HEK293 (cell line): Measurements from ENCODE around the gene SKA2.

Source experiments
- ATF2 ChIP-seq: fragments of 450-650 bp; formaldehyde crosslinking; IDR thresholded peaks from 2 replicates; pipeline ENCODE4 v1.5.1; 2016; ENCODE audit warnings: missing biosample characterization, missing genetic modification characterization, low read depth
- GFI1B ChIP-seq: fragments of 450-650 bp; formaldehyde crosslinking; IDR thresholded peaks from 2 replicates; pipeline ENCODE4 v1.5.1; 2016; ENCODE audit warnings: missing biosample characterization, missing genetic modification characterization
- HOXD13 ChIP-seq: sonication (generic); formaldehyde crosslinking; IDR thresholded peaks from 2 replicates; pipeline ENCODE4 v1.8.0; 2022; ENCODE audit warnings: missing genetic modification reagents, borderline replicate concordance
- OVOL3 ChIP-seq: fragments of 450-650 bp; formaldehyde crosslinking; IDR thresholded peaks from 2 replicates; pipeline ENCODE4 v1.5.1; 2016; ENCODE audit warnings: missing biosample characterization, missing genetic modification characterization
- REPIN1 ChIP-seq: fragments of 450-650 bp; formaldehyde crosslinking; IDR thresholded peaks from 2 replicates; pipeline ENCODE4 v1.5.1; 2017; ENCODE audit warnings: missing biosample characterization, missing genetic modification characterization, low read depth
- SALL2 ChIP-seq: fragments of 450-650 bp; formaldehyde crosslinking; IDR thresholded peaks from 2 replicates; pipeline ENCODE4 v1.5.0; 2017; ENCODE audit warnings: missing biosample characterization, mild to moderate bottlenecking, missing genetic modification characterization, borderline replicate concordance
- SCRT1 ChIP-seq: fragments of 450-650 bp; formaldehyde crosslinking; IDR thresholded peaks from 2 replicates; pipeline ENCODE4 v1.5.1; 2016; ENCODE audit warnings: missing biosample characterization, missing genetic modification characterization, borderline replicate concordance
- SCRT2 ChIP-seq: fragments of 450-650 bp; formaldehyde crosslinking; IDR thresholded peaks from 2 replicates; pipeline ENCODE4 v1.5.1; 2016; ENCODE audit warnings: missing biosample characterization, missing genetic modification characterization
- ZBTB10 ChIP-seq: fragments of 450-650 bp; formaldehyde crosslinking; IDR thresholded peaks from 2 replicates; pipeline ENCODE4 v1.5.1; 2016; ENCODE audit warnings: missing biosample characterization, missing genetic modification characterization
- ZBTB44 ChIP-seq: fragments of 450-650 bp; IDR thresholded peaks from 2 replicates; pipeline ENCODE4 v1.5.1; 2018; ENCODE audit warnings: missing biosample characterization, mild to moderate bottlenecking, missing genetic modification characterization
- ZBTB48 ChIP-seq: fragments of 450-650 bp; formaldehyde crosslinking; IDR thresholded peaks from 2 replicates; pipeline ENCODE4 v1.5.1; 2016; ENCODE audit warnings: missing biosample characterization, missing genetic modification characterization
- ZFP37 ChIP-seq: fragments of 450-650 bp; formaldehyde crosslinking; IDR thresholded peaks from 2 replicates; pipeline ENCODE4 v1.5.1; 2016; ENCODE audit warnings: missing biosample characterization, missing genetic modification characterization
- ZNF121 ChIP-seq: fragments of 450-650 bp; formaldehyde crosslinking; IDR thresholded peaks from 2 replicates; pipeline ENCODE4 v1.5.1; 2016; ENCODE audit warnings: missing biosample characterization, missing genetic modification characterization
- ZNF16 ChIP-seq: fragments of 450-650 bp; formaldehyde crosslinking; IDR thresholded peaks from 2 replicates; pipeline ENCODE4 v1.5.1; 2016; ENCODE audit warnings: low read depth, missing biosample characterization, missing genetic modification characterization
- ZNF433 ChIP-seq: fragments of 450-650 bp; formaldehyde crosslinking; IDR thresholded peaks from 2 replicates; pipeline ENCODE4 v1.5.1; 2016; ENCODE audit warnings: missing biosample characterization, missing genetic modification characterization, low read depth
- ZNF488 ChIP-seq: fragments of 450-650 bp; formaldehyde crosslinking; IDR thresholded peaks from 2 replicates; pipeline ENCODE4 v1.5.1; 2016; ENCODE audit warnings: missing biosample characterization, missing genetic modification characterization
- ZNF561 ChIP-seq: fragments of 450-650 bp; IDR thresholded peaks from 2 replicates; pipeline ENCODE4 v1.5.1; 2018; ENCODE audit warnings: missing biosample characterization, missing genetic modification characterization, borderline replicate concordance
- ZNF777 ChIP-seq: fragments of 450-650 bp; formaldehyde crosslinking; IDR thresholded peaks from 2 replicates; pipeline ENCODE4 v1.5.1; 2017; ENCODE audit warnings: missing biosample characterization, missing genetic modification characterization, borderline replicate concordance
- ZNF791 ChIP-seq: fragments of 450-650 bp; formaldehyde crosslinking; IDR thresholded peaks from 2 replicates; pipeline ENCODE4 v1.5.1; 2016; ENCODE audit warnings: missing biosample characterization, missing genetic modification characterization
- TF ChIP-seq, protein P1 (sequence below): fragments of 450-650 bp; formaldehyde crosslinking; IDR thresholded peaks from 2 replicates; pipeline ENCODE4 v1.5.1; 2016; ENCODE audit warnings: missing biosample characterization, missing genetic modification characterization
- TF ChIP-seq, protein P2 (sequence below): fragments of 450-650 bp; IDR thresholded peaks from 2 replicates; pipeline ENCODE4 v1.5.1; 2018; ENCODE audit warnings: missing biosample characterization, missing genetic modification characterization
- TF ChIP-seq, protein P3 (sequence below): fragments of 450-650 bp; formaldehyde crosslinking; IDR thresholded peaks from 2 replicates; pipeline ENCODE4 v1.5.1; 2017; ENCODE audit warnings: missing biosample characterization, mild to moderate bottlenecking, missing genetic modification characterization, moderate library complexity
- TF ChIP-seq, protein P4 (sequence below): fragments of 450-650 bp; formaldehyde crosslinking; IDR thresholded peaks from 2 replicates; pipeline ENCODE4 v1.5.1; 2016; ENCODE audit warnings: missing biosample characterization, missing genetic modification characterization

The SKA2 gene

DNA sequence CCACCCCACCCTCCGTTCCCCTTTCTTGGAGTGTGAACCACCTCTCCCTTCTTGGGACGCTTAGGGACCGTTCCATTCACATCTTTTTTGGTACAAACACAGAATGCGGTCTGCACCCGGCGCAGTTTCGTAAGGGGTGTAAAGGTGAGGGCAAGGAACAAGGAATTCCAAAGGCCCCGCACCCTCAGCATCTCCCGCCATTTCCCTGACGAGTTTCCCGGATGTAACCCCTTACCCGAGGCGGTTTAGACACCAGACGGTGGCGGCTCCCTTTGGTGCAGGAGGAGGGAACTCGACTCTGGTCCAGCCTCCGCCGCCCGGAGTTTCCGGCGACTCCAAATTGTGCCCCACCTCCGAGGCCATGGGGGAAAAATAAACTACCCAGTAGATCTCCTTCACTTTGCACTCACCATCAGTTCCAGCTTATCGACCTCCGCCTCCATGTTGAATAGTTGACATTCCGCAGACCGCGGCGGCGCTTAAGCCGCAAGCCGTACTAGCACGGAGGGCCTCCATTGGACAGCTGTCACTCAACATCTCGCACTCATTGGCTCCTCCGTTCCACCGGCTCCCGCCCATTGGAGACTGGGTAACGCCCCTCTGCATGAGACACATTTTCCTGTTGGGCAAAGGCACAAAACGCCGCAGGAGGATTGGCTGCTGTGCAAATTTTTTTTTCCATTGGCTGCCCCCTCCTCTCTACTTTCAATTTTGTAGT lies at the start of gene SKA2 (continued):
- 0 out of 2 replicates have a peak, but pooled peaks have one; percentile 4 for TF ChIP-seq ZBTB44 (tag by site-specific recombination)
- no peak for TF ChIP-seq SALL2 (tag by site-specific recombination)
- TF ChIP-seq ZNF791 (tag by site-specific recombination): no peak
- no peak for TF ChIP-seq REPIN1
- no peak for TF ChIP-seq OVOL3
- TF ChIP-seq SCRT1 (tag by site-specific recombination): no peak
- no peak for TF ChIP-seq SCRT2 (tag by site-specific recombination)
- peak; percentile 49; the same call in 1 of the 2 replicates for TF ChIP-seq ZBTB10 (tag by site-specific recombination)
- no peak for TF ChIP-seq ATF2
- no peak for TF ChIP-seq ZNF777 (tag by site-specific recombination)
- TF ChIP-seq, protein P1, sequence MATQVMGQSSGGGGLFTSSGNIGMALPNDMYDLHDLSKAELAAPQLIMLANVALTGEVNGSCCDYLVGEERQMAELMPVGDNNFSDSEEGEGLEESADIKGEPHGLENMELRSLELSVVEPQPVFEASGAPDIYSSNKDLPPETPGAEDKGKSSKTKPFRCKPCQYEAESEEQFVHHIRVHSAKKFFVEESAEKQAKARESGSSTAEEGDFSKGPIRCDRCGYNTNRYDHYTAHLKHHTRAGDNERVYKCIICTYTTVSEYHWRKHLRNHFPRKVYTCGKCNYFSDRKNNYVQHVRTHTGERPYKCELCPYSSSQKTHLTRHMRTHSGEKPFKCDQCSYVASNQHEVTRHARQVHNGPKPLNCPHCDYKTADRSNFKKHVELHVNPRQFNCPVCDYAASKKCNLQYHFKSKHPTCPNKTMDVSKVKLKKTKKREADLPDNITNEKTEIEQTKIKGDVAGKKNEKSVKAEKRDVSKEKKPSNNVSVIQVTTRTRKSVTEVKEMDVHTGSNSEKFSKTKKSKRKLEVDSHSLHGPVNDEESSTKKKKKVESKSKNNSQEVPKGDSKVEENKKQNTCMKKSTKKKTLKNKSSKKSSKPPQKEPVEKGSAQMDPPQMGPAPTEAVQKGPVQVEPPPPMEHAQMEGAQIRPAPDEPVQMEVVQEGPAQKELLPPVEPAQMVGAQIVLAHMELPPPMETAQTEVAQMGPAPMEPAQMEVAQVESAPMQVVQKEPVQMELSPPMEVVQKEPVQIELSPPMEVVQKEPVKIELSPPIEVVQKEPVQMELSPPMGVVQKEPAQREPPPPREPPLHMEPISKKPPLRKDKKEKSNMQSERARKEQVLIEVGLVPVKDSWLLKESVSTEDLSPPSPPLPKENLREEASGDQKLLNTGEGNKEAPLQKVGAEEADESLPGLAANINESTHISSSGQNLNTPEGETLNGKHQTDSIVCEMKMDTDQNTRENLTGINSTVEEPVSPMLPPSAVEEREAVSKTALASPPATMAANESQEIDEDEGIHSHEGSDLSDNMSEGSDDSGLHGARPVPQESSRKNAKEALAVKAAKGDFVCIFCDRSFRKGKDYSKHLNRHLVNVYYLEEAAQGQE (tag by site-specific recombination): no peak
- no peak for TF ChIP-seq ZNF433 (tag by site-specific recombination)
- TF ChIP-seq GFI1B: no peak
- TF ChIP-seq HOXD13: no peak
- TF ChIP-seq, protein P2, sequence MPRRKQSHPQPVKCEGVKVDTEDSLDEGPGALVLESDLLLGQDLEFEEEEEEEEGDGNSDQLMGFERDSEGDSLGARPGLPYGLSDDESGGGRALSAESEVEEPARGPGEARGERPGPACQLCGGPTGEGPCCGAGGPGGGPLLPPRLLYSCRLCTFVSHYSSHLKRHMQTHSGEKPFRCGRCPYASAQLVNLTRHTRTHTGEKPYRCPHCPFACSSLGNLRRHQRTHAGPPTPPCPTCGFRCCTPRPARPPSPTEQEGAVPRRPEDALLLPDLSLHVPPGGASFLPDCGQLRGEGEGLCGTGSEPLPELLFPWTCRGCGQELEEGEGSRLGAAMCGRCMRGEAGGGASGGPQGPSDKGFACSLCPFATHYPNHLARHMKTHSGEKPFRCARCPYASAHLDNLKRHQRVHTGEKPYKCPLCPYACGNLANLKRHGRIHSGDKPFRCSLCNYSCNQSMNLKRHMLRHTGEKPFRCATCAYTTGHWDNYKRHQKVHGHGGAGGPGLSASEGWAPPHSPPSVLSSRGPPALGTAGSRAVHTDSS (tag by site-specific recombination): peak; percentile 18; the same call in 1 of the 2 replicates
- TF ChIP-seq ZNF488 (tag by site-specific recombination): no peak
- TF ChIP-seq ZNF121 (tag by site-specific recombination): 0 out of 2 replicates have a peak, but pooled peaks have one; percentile 14
- no peak for TF ChIP-seq ZNF561 (tag by site-specific recombination)
- peak; percentile 94 for TF ChIP-seq ZBTB48
- TF ChIP-seq ZNF16 (tag by site-specific recombination): no peak
- TF ChIP-seq, protein P3, sequence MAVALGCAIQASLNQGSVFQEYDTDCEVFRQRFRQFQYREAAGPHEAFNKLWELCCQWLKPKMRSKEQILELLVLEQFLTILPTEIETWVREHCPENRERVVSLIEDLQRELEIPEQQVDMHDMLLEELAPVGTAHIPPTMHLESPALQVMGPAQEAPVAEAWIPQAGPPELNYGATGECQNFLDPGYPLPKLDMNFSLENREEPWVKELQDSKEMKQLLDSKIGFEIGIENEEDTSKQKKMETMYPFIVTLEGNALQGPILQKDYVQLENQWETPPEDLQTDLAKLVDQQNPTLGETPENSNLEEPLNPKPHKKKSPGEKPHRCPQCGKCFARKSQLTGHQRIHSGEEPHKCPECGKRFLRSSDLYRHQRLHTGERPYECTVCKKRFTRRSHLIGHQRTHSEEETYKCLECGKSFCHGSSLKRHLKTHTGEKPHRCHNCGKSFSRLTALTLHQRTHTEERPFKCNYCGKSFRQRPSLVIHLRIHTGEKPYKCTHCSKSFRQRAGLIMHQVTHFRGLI (tag by site-specific recombination): no peak
- TF ChIP-seq ZFP37: no peak; the same call in 1 of the 2 replicates
- TF ChIP-seq, protein P4, sequence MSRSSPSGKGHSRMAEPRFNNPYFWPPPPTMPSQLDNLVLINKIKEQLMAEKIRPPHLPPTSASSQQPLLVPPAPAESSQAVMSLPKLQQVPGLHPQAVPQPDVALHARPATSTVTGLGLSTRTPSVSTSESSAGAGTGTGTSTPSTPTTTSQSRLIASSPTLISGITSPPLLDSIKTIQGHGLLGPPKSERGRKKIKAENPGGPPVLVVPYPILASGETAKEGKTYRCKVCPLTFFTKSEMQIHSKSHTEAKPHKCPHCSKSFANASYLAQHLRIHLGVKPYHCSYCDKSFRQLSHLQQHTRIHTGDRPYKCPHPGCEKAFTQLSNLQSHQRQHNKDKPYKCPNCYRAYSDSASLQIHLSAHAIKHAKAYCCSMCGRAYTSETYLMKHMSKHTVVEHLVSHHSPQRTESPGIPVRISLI (tag by site-specific recombination): peak; percentile 99
